OCI-LY1 (cell line): Measurements from ENCODE around the gene PP2D1.
"Not testable (repeated sequence)": the region's sequence is repeated elsewhere in the genome, so short reads cannot be mapped to it uniquely, and the experiment has no call there.

ENCODE experiments used
- H2AFZ ChIP-seq: fragments of 200-600 bp; sonication (generic), shearing (Covaris generic); 2 replicates; pipeline ENCODE4 v1.6.0; 2014; ENCODE audit warnings: antibody characterized with exemption, mild to moderate bottlenecking, low read length
- H3F3A ChIP-seq: fragments of 200-600 bp; sonication (generic), shearing (Covaris generic); 2 replicates; pipeline ENCODE4 v1.6.0; 2014; ENCODE audit warnings: mild to moderate bottlenecking, antibody characterized with exemption, low read length, moderate library complexity; ENCODE audit not compliant: insufficient read depth
- H3K27ac ChIP-seq: fragments of 200-600 bp; sonication (generic); 2 replicates; pipeline ENCODE4 v1.5.1; 2014; ENCODE audit warnings: low read length, mixed run types, mild to moderate bottlenecking, low read depth; ENCODE audit not compliant: poor library complexity, severe bottlenecking
- H3K27me3 ChIP-seq: fragments of 200-600 bp; sonication (generic); 2 replicates; pipeline ENCODE4 v1.6.0; 2014; ENCODE audit warnings: antibody characterized with exemption, mild to moderate bottlenecking, low read length, moderate library complexity; ENCODE audit not compliant: insufficient read depth
- H3K36me3 ChIP-seq: fragments of 200-600 bp; sonication (generic); 2 replicates; pipeline ENCODE4 v1.6.1; 2014; ENCODE audit warnings: mild to moderate bottlenecking, antibody characterized with exemption, low read length, moderate library complexity, mixed read lengths; ENCODE audit not compliant: insufficient read depth
- H3K4me1 ChIP-seq: fragments of 200-600 bp; sonication (generic); 2 replicates; pipeline ENCODE4 v1.5.1; 2014; ENCODE audit warnings: mild to moderate bottlenecking, low read length, moderate library complexity; ENCODE audit not compliant: insufficient read depth, severe bottlenecking
- H3K4me2 ChIP-seq: fragments of 200-600 bp; sonication (generic), shearing (Covaris generic); 2 replicates; pipeline ENCODE4 v1.6.1; 2014; ENCODE audit warnings: low read length
- H3K4me3 ChIP-seq: fragments of 200-600 bp; sonication (generic); 2 replicates; pipeline ENCODE4 v1.5.1; 2014; ENCODE audit warnings: low read length, low read depth, mild to moderate bottlenecking, mixed read lengths; ENCODE audit not compliant: poor library complexity, severe bottlenecking
- H3K79me2 ChIP-seq: fragments of 200-600 bp; shearing (Covaris generic); 2 replicates; pipeline ENCODE4 v1.6.1; 2016; ENCODE audit warnings: mixed run types, low read length, mixed read lengths; ENCODE audit not compliant: insufficient read depth
- H3K9ac ChIP-seq: fragments of 200-600 bp; sonication (generic), shearing (Covaris generic); 2 replicates; pipeline ENCODE4 v1.6.1; 2014; ENCODE audit warnings: mild to moderate bottlenecking, low read length, mixed read lengths
- H3K9me2 ChIP-seq: fragments of 200-600 bp; sonication (generic), shearing (Covaris generic); 2 replicates; pipeline ENCODE4 v1.6.1; 2014; ENCODE audit warnings: low read depth, mild to moderate bottlenecking, low read length, mixed read lengths
- H3K9me3 ChIP-seq: fragments of 200-600 bp; shearing (Covaris generic); 2 replicates; pipeline ENCODE4 v1.6.1; 2014; ENCODE audit warnings: low read length, mixed read lengths
- H4K20me1 ChIP-seq: fragments of 200-600 bp; sonication (generic), shearing (Covaris generic); 2 replicates; pipeline ENCODE4 v1.6.0; 2016; ENCODE audit warnings: mild to moderate bottlenecking, low read length; ENCODE audit not compliant: insufficient read depth
- EZH2 ChIP-seq: fragments of 200-600 bp; sonication (generic), shearing (Covaris generic); IDR thresholded peaks from 2 replicates; pipeline ENCODE4 v1.8.0; 2017; ENCODE audit warnings: borderline replicate concordance, mixed run types, mild to moderate bottlenecking, antibody characterized with exemption, low read length, moderate library complexity, mixed read lengths
- TF ChIP-seq, protein P1 (sequence below): fragments of 200-600 bp; sonication (generic), shearing (Covaris generic); IDR thresholded peaks from 2 replicates; pipeline ENCODE4 v1.5.1; 2017; ENCODE audit warnings: mild to moderate bottlenecking, antibody characterized with exemption, low read length, moderate library complexity, mixed read lengths

The PP2D1 gene

DNA sequence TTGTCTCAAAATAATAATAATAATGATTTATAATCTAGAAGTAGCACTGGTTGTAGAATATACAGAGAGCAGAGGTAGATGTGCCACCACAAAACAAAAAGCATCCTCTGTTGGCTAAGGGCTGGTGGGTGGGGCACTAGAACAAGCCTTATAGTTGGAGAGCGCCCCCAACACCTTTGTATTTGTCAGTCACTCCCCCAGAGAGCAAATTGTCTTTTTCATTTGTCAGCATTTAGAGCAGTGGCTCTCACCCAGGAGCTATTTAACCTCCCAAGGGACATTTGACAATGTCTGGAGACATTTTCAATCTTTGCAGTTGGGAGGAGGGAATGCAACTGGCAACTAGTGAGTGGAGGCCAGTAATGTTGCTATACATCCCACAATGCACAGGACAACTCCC is 34.5 kb upstream of the PP2D1 start:
- H3K9ac ChIP-seq: peak overlapping the region; percentile 64; the same call in 1 of the 2 replicates
- no peaks in the 10 kb centered on the region for H3K27me3 ChIP-seq
- H3K27ac ChIP-seq: peak overlapping the region; percentile 84
- no peaks in the 10 kb centered on the region for H3K9me3 ChIP-seq
- TF ChIP-seq, protein P1, sequence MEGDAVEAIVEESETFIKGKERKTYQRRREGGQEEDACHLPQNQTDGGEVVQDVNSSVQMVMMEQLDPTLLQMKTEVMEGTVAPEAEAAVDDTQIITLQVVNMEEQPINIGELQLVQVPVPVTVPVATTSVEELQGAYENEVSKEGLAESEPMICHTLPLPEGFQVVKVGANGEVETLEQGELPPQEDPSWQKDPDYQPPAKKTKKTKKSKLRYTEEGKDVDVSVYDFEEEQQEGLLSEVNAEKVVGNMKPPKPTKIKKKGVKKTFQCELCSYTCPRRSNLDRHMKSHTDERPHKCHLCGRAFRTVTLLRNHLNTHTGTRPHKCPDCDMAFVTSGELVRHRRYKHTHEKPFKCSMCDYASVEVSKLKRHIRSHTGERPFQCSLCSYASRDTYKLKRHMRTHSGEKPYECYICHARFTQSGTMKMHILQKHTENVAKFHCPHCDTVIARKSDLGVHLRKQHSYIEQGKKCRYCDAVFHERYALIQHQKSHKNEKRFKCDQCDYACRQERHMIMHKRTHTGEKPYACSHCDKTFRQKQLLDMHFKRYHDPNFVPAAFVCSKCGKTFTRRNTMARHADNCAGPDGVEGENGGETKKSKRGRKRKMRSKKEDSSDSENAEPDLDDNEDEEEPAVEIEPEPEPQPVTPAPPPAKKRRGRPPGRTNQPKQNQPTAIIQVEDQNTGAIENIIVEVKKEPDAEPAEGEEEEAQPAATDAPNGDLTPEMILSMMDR: peak; percentile 33
- no peak for TF ChIP-seq EZH2
- H2AFZ ChIP-seq: no peak overlapping the region
- no peaks in the 10 kb centered on the region for H4K20me1 ChIP-seq
- H3K4me3 ChIP-seq: peak overlapping the region; percentile 47
- H3K4me1 ChIP-seq: peaks cover 77% of the 10 kb centered on the region
- no peaks in the 10 kb centered on the region for H3K9me2 ChIP-seq
- peaks cover 40% of the 10 kb centered on the region for H3K79me2 ChIP-seq
- no peaks in the 10 kb centered on the region for H3K36me3 ChIP-seq
- H3K4me2 ChIP-seq: peak overlapping the region; percentile 72
- peaks cover 5% of the 10 kb centered on the region; the same call in 1 of the 2 replicates for H3F3A ChIP-seq

DNA sequence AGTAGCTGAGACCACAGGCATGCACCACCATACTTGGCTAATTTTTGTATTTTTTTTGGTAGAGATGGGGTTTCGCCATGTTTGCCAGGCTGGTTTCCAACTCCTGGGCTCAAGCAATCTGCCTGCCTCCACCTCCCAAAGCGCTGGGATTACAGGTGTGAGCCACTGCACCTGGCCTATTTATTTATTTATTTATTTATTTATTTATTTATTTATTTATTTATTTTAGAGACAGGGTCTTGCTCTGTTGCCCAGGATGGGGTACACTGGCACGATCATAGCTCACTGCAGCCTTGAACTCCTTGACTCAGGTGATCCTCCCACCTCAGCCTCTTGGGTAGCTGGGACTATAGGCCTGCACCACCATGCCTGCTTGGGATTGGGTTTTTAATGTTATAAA is 33.1 kb upstream of the PP2D1 start:
- H3K36me3 ChIP-seq: not testable (repeated sequence)

DNA sequence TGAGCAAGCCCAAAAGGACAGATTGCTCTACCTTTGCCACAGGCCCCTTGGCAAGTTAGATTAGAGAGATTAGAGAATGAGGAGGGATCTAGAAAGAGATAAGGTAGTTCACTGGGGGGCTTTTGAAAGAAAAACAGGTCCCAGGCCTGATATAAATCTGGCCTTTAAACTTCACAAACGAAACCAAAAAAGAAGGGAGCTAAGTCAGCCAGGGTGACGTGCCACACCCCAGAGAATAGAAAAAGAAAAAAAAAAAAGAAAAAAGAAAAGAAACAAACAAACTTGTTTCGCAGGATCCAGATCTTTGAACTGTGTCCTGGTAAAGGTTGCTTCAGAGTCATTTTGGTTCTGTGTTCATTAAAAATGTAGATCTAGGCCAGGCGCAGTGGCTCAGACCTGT is 31.8 kb upstream of the PP2D1 start:
- H3K4me1 ChIP-seq: peaks cover 72% of the 10 kb centered on the region
- no peaks in the 10 kb centered on the region for H3K9me2 ChIP-seq
- H3K79me2 ChIP-seq: peaks cover 35% of the 10 kb centered on the region
- no peaks in the 10 kb centered on the region for H3K36me3 ChIP-seq
- no peaks in the 10 kb centered on the region for H4K20me1 ChIP-seq
- peak overlapping the region; percentile 31 for H3K4me3 ChIP-seq
- no peaks in the 10 kb centered on the region for H3K27me3 ChIP-seq
- no peaks in the 10 kb centered on the region for H3K9me3 ChIP-seq
- H3K9ac ChIP-seq: peak overlapping the region; percentile 50
- H2AFZ ChIP-seq: no peak overlapping the region
- H3K4me2 ChIP-seq: peak overlapping the region; percentile 73
- H3K27ac ChIP-seq: peak overlapping the region; percentile 92
- H3F3A ChIP-seq: peaks cover 5% of the 10 kb centered on the region; the same call in 1 of the 2 replicates
- TF ChIP-seq EZH2: no peak
- TF ChIP-seq, protein P1: no peak

More for the DNA sequence above, 33.1 kb upstream of the PP2D1 start:
- H4K20me1 ChIP-seq, H3K27ac ChIP-seq, H3K4me3 ChIP-seq, H2AFZ ChIP-seq, H3K4me2 ChIP-seq, H3K9me2 ChIP-seq, H3K9me3 ChIP-seq, H3K9ac ChIP-seq, H3K27me3 ChIP-seq, H3F3A ChIP-seq: not testable (repeated sequence)
- Histone ChIP-seq H3K79me2 (peaks cover 36% of the 10 kb centered on the region), H3K4me1 (peaks cover 77% of the 10 kb centered on the region)

DNA sequence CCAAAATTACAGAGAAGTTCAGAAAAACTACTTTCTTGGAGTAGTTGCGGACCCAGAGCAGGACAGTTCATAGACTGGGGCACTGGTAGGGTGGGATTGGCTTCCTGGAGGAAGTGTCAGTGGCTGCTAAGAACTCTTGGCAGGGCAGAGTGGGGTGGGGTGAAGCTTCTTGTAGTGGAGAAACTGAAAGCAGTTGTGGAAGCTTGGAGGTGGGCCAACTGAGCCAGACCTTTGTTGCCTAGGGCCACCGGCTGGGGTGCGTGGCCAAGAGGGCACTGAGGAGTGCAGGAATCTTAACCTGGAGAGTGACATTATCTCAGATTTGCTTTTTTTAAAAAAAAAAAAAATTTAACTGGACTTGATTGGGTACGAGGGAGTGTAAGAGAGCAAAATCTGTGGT is 31.3 kb upstream of the PP2D1 start:
- Histone ChIP-seq H2AFZ (no peak overlapping the region), H3K27ac (peak overlapping the region; percentile 92), H4K20me1 (no peaks in the 10 kb centered on the region), H3K27me3 (no peaks in the 10 kb centered on the region), H3K79me2 (peaks cover 35% of the 10 kb centered on the region), H3K4me1 (peaks cover 72% of the 10 kb centered on the region), H3K4me3 (peak overlapping the region; percentile 31), H3K36me3 (no peaks in the 10 kb centered on the region), H3K9me3 (no peaks in the 10 kb centered on the region), H3K9ac (peak overlapping the region; percentile 50; the same call in 1 of the 2 replicates), H3K4me2 (peak overlapping the region; percentile 73), H3K9me2 (no peaks in the 10 kb centered on the region), H3F3A (peaks cover 5% of the 10 kb centered on the region; the same call in 1 of the 2 replicates)
- TF ChIP-seq, protein P1: no peak
- TF ChIP-seq EZH2: no peak
